HG02798 (cell line): Measurements from ENCODE around the gene ID4.
"Not testable (repeated sequence)": the region's sequence is repeated elsewhere in the genome, so short reads cannot be mapped to it uniquely, and the experiment has no call there.

Experiments
- ATAC-seq: cut with Tn5 transposase; IDR thresholded peaks from one replicate; pipeline ENCODE4 v1.9.1; 2021; ENCODE audit warnings: mild to moderate bottlenecking; ENCODE audit not compliant: unreplicated experiment, poor library complexity

Gene ID4

GRCh38 chr6:19854421-19855015 is 17.3 kb downstream of the ID4 start:
- ATAC-seq: not testable (repeated sequence)

GRCh38 chr6:19855536-19855935 is 18.4 kb downstream of the ID4 start:
- ATAC-seq: no peak

GRCh38 chr6:19857139-19857538 is 20.0 kb downstream of the ID4 start:
- ATAC-seq: no peak

DNA sequence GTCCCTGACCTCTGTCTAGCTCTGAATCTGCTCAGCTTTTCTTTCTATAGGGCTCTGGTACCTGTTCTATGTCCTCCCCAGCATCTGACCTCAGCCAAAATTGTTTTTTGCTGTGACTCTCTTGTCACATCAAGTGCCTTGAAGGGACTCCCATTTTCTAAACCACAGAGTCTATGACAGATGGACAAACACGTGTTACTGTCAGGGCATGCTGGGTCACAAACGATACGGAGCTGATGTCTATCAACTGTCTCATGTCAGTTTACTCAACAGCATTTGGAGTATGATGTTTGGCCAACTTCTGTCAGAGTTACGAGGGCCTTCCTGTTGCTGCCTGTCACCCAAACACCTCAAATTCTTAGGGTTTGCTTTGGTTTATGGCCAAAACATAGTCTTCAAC is 20.5 kb downstream of the ID4 start:
- ATAC-seq: no peak

- no peak for ATAC-seq
Observed at GRCh38 chr6:19860235-19860877, 23.2 kb downstream of the ID4 start.

DNA sequence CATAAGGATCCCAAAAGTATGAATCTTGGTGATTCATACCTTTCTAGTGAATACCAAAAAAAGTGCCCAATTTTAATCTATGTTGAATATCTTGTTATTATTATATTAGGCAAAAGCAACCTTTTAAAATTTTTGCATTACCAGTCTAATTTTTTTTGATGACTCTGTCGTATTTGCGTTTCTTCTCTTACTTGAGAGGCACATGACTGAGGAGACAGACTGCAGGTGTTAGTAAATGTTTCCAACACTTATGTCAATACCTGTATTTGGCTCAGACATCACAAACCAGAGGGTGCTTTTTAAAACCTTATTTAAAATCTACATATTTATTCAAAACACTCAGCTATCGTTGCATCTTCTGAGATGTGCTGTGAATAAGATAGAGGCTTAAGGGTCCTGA is 27.1 kb downstream of the ID4 start:
- no peak for ATAC-seq

- ATAC-seq: no peak
Observed at GRCh38 chr6:19865178-19865577, 28.0 kb downstream of the ID4 start.

- no peak for ATAC-seq
Observed at GRCh38 chr6:19866173-19866984, 29.2 kb downstream of the ID4 start.

DNA sequence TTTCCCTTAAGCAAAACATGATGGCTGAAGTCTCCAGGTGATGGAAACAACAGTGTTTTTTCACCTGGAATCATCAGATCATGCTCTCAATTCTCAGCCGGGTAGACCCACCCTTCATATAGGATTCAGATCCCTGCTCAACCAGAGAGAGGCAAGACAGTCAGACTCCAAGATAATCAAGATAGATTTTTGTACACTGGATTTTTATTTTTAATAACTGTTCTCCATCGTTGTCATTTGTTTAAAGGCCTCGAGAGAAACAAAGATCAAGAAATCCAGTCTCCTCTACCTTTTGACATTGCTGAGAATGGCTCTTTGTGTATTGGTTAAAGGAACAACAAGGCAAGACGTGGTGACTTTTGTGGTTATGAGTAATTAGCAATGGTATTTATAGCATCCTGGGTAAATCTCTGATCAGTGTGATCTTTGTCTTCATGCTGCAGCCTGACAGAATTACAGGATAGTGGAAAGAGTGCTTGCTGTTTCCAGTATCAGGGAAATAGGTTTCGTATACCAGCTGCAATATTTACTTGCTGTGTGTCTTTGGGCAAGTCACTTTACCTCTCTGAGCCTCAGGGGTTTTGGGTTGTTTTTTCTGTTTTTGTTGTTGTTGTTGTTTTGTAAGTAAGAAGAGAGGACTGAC is 29.9 kb downstream of the ID4 start:
- ATAC-seq: no peak

DNA sequence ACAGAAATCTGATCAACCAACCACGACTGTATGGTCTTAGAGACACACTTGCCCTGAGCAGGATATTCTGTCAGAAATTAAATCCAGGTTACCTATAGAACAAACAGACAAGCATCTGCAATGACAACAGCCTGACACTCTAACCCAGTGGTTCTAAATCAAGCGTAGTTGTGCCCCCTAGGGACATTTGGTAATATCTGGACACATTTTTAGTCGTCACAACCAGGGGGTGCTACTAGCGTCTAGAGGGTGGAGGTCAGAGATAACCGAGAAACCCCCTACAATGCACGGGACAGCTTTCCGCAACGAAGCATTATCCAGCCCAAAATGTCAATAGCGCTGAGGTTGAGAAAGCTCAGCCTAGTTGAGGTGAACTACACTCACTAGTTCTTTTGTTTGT is 32.3 kb downstream of the ID4 start:
- no peak for ATAC-seq

DNA sequence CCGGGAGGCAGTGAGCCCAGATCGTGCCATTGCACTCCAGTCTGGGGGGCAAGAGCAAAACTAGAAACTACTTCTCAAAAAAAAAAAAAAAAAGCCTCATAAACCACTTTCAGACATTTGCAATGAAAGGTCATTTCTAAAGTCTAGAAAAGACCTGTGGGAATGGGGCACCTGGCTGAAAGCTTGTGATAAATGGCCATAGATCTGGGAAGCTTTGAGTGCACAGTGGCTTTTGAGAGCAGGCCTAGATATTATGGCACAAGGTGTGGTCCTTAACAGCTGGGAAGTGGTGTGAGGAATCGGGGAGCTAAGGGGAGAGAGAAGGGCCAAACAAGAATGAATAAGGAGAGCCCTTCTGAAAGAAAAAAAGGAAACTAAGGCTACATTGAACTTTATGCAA is 33.2 kb downstream of the ID4 start:
- no peak for ATAC-seq

DNA sequence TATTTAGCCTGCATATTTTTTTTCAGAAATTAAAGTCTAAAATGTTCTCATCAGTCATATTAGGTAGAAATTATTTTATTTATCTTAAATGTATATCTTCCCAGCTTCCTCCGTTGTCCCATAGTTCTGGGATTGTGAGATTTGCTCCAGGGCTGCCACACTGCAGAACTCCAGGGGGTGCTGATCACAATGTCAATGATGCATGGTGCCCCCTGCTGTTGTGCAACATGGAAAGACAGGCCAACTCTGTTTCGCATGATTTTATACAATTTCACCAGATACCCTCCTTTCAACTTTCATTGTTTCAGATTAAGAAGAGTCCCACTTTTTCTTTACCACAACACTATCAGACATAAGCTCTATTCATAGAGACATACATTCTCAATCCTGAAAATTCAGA is 35.9 kb downstream of the ID4 start:
- ATAC-seq: no peak

GRCh38 chr6:19876672-19877071 is 39.5 kb downstream of the ID4 start:
- no peak for ATAC-seq

GRCh38 chr6:19879663-19880062 is 42.5 kb downstream of the ID4 start:
- ATAC-seq: no peak

DNA sequence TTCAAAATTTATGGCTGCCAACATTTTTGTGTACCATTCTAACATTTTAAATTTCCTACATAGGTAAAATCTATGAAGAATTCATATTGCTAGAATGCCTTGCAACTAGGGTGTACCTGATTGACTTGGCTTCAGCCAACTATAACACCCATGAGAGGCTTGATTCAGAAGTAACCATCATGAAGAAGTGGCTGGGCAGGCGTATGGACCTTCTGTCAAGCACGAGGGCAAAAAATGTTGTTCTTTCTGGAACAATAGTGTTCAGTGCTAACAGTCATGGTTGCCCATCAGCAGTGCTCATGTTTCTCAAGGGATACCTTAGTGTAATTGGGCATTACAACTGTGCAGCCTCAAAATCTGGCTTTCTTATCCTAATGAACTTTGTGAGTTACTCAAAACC is 42.9 kb downstream of the ID4 start:
- no peak for ATAC-seq

DNA sequence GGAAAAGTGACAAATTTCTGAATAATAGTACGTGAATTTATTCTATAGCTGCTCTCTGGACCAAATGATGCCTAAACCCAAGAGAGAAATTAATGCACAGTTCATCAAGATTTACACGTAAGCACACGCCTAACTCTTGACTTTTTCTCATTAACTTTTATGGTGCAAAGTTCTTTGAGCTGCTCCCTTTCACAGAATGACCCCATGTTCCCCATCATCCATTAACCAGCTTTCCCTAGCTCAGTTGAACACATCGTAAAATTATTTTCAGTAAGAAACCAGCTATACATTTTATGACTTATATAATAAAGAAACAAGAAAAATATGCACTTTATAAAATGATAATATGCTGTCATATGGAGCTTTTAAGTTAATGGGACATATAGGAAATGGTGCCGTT is 54.3 kb downstream of the ID4 start:
- no peak for ATAC-seq
